IMR-90 (cell line): ENCODE measurements around the gene TSC22D4.

Experiments
- BHLHE40 ChIP-seq: fragments of 150-350 bp; IDR thresholded peaks from 2 replicates; pipeline ENCODE4 v1.6.1; 2016; ENCODE audit warnings: mild to moderate bottlenecking, low read depth, low read length
- CEBPB ChIP-seq: IDR thresholded peaks from 2 replicates; pipeline ENCODE4 v1.6.1; 2012; ENCODE audit warnings: low read depth, low read length, improper control_type of control experiment
- FOS ChIP-seq: fragments of 150-350 bp; IDR thresholded peaks from 2 replicates; pipeline ENCODE4 v1.6.1; 2016; ENCODE audit warnings: low read depth, low read length
- MAFK ChIP-seq: IDR thresholded peaks from 2 replicates; pipeline ENCODE4 v1.6.1; 2012; ENCODE audit warnings: low read depth, low read length, improper control_type of control experiment
- MAZ ChIP-seq: IDR thresholded peaks from 2 replicates; pipeline ENCODE4 v1.6.1; 2012; ENCODE audit warnings: low read depth, mild to moderate bottlenecking, low read length, improper control_type of control experiment, moderate library complexity, borderline replicate concordance
- NFE2L2 ChIP-seq: fragments of 150-350 bp; IDR thresholded peaks from 2 replicates; pipeline ENCODE4 v1.6.1; 2016; ENCODE audit warnings: low read depth, mild to moderate bottlenecking, low read length
- POLR2A ChIP-seq: IDR thresholded peaks from 2 replicates; pipeline ENCODE4 v1.6.1; 2012; ENCODE audit warnings: mild to moderate bottlenecking, low read depth, low read length
- RAD21 ChIP-seq: IDR thresholded peaks from 2 replicates; pipeline ENCODE4 v1.6.1; 2012; ENCODE audit warnings: low read length, improper control_type of control experiment
- RFX5 ChIP-seq: IDR thresholded peaks from 2 replicates; pipeline ENCODE4 v1.8.0; 2012; ENCODE audit warnings: low read depth, mild to moderate bottlenecking, low read length, moderate library complexity
- SMC3 ChIP-seq: fragments of 150-350 bp; IDR thresholded peaks from 2 replicates; pipeline ENCODE4 v1.6.1; 2016; ENCODE audit warnings: low read depth, mild to moderate bottlenecking, antibody characterized with exemption, low read length, moderate library complexity
- TF ChIP-seq, protein P1 (sequence below): conservative IDR thresholded peaks from 2 replicates; pipeline ENCODE4 v1.5.1; 2012; ENCODE audit warnings: mild to moderate bottlenecking, low read depth, low read length, improper control_type of control experiment
- TF ChIP-seq, protein P2 (sequence below): fragments of 150-350 bp; IDR thresholded peaks from 2 replicates; pipeline ENCODE4 v1.6.1; 2016; ENCODE audit warnings: low read depth, mild to moderate bottlenecking, low read length, moderate library complexity, borderline replicate concordance
- TF ChIP-seq, protein P3 (sequence below): fragments of 150-350 bp; IDR thresholded peaks from 2 replicates; pipeline ENCODE4 v1.6.1; 2017; ENCODE audit warnings: mild to moderate bottlenecking, antibody characterized with exemption, low read length, low read depth

DNA sequence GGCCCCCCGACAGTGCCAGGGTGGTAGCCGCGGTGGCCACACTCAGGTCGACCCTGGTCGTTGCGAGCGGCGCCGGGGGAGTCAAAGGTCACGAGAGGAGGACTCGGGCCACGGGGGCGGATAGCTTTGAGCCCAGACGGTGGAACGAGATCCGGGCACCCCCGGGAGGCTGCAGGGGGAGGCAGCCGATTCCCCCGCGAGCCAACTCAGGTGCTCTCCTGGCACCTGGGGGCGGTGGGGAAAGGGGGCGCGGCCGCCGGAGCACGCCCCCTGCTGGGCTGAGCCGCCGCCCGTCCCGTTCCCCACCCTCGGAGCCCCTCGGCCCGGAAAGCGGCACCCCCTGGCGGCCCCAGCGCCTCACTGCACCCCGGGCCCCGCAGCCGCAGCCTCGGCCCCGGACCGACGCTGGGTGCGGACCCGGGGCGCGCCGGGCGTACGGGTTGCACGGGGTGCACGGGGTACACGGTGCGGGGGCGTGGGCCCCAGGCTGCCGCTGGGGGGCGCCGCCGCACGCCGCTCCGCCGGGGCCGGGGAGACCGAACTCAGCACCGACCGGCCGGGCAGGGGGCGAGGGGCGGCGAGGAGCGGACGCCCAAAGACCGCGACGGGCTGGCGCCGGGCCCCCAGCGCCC lies 4.2 kb upstream of the TSC22D4 start:
- TF ChIP-seq, protein P1, sequence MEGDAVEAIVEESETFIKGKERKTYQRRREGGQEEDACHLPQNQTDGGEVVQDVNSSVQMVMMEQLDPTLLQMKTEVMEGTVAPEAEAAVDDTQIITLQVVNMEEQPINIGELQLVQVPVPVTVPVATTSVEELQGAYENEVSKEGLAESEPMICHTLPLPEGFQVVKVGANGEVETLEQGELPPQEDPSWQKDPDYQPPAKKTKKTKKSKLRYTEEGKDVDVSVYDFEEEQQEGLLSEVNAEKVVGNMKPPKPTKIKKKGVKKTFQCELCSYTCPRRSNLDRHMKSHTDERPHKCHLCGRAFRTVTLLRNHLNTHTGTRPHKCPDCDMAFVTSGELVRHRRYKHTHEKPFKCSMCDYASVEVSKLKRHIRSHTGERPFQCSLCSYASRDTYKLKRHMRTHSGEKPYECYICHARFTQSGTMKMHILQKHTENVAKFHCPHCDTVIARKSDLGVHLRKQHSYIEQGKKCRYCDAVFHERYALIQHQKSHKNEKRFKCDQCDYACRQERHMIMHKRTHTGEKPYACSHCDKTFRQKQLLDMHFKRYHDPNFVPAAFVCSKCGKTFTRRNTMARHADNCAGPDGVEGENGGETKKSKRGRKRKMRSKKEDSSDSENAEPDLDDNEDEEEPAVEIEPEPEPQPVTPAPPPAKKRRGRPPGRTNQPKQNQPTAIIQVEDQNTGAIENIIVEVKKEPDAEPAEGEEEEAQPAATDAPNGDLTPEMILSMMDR = peak; percentile 97
- TF ChIP-seq POLR2A (no peak), SMC3 (peak; percentile 59), RAD21 (peak; percentile 58), BHLHE40 (no peak), NFE2L2 (no peak), MAFK (no peak), FOS (no peak), CEBPB (no peak), MAZ (peak; percentile 90), RFX5 (no peak)
- TF ChIP-seq, protein P2, sequence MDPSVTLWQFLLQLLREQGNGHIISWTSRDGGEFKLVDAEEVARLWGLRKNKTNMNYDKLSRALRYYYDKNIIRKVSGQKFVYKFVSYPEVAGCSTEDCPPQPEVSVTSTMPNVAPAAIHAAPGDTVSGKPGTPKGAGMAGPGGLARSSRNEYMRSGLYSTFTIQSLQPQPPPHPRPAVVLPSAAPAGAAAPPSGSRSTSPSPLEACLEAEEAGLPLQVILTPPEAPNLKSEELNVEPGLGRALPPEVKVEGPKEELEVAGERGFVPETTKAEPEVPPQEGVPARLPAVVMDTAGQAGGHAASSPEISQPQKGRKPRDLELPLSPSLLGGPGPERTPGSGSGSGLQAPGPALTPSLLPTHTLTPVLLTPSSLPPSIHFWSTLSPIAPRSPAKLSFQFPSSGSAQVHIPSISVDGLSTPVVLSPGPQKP = no peak
- TF ChIP-seq, protein P3, sequence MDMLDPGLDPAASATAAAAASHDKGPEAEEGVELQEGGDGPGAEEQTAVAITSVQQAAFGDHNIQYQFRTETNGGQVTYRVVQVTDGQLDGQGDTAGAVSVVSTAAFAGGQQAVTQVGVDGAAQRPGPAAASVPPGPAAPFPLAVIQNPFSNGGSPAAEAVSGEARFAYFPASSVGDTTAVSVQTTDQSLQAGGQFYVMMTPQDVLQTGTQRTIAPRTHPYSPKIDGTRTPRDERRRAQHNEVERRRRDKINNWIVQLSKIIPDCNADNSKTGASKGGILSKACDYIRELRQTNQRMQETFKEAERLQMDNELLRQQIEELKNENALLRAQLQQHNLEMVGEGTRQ = no peak
